Coronary artery (tissue), 2 donors: ENCODE results near the gene SLC12A6.
A peak's percentile ranks its signal among the peaks of the same experiment; 100 is the strongest.

ENCODE experiments used
- DNase-seq: peaks from one replicate; pipeline ENCODE4 v3.0.0-alpha.2; 2017; ENCODE audit warnings: low spot score
- H3K27ac ChIP-seq, 2 donors: fragments of 200-600 bp; sonication (generic); one replicate each; pipeline ENCODE4 v1.5.1; 2016 to 2019
- H3K4me3 ChIP-seq: fragments of 200-600 bp; sonication (generic); 2 replicates; pipeline ENCODE4 v1.5.1; 2016; ENCODE audit warnings: mild to moderate bottlenecking, moderate library complexity
- TF ChIP-seq, protein P1 (sequence below): fragments of 200-600 bp; sonication (generic); IDR thresholded peaks from one replicate; pipeline ENCODE4 v1.5.1; 2019; ENCODE audit warnings: antibody characterized with exemption

The SLC12A6 gene

DNA sequence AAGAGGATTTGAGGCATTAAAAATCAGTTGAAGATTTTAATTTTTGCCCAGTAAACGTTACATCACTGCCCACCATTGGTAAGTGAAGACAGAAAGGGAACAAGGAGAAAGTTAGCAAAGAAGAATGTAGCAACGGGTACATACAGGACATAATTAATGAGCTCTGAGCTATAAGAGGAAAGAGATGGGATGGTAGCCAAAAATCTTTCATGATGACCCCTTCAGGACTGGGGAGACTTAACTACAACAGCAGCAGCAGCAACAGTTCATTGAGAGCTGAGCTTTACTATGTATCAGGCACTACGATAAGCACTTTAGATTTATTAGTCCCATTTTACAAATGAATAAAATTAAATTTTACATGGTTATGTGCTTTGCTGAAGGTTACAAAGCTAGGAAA, 94.4 kb downstream of the SLC12A6 start:
- no peak for DNase-seq
- no peak overlapping the region for H3K27ac ChIP-seq
- H3K4me3 ChIP-seq, result no peak overlapping the region
- TF ChIP-seq, protein P1, sequence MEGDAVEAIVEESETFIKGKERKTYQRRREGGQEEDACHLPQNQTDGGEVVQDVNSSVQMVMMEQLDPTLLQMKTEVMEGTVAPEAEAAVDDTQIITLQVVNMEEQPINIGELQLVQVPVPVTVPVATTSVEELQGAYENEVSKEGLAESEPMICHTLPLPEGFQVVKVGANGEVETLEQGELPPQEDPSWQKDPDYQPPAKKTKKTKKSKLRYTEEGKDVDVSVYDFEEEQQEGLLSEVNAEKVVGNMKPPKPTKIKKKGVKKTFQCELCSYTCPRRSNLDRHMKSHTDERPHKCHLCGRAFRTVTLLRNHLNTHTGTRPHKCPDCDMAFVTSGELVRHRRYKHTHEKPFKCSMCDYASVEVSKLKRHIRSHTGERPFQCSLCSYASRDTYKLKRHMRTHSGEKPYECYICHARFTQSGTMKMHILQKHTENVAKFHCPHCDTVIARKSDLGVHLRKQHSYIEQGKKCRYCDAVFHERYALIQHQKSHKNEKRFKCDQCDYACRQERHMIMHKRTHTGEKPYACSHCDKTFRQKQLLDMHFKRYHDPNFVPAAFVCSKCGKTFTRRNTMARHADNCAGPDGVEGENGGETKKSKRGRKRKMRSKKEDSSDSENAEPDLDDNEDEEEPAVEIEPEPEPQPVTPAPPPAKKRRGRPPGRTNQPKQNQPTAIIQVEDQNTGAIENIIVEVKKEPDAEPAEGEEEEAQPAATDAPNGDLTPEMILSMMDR, result no peak

- DNase-seq, result no peak
- Histone ChIP-seq H3K27ac (no peak overlapping the region), H3K4me3 (no peak overlapping the region)
- TF ChIP-seq, protein P1, result no peak
Observed at GRCh38 chr15:34242331-34242710, 95.3 kb downstream of the SLC12A6 start.

- H3K4me3 ChIP-seq, result no peak overlapping the region
- no peak for DNase-seq
- TF ChIP-seq, protein P1, result peak; percentile 45
- no peak overlapping the region for H3K27ac ChIP-seq
Observed at GRCh38 chr15:34241376-34242330, 95.9 kb downstream of the SLC12A6 start.

GRCh38 chr15:34240537-34240936, 97.0 kb downstream of the SLC12A6 start:
- no peak for DNase-seq
- no peak overlapping the region for H3K27ac ChIP-seq
- H3K4me3 ChIP-seq, result no peak overlapping the region
- TF ChIP-seq, protein P1, result no peak

GRCh38 chr15:34239151-34239808, 98.3 kb downstream of the SLC12A6 start:
- TF ChIP-seq, protein P1, result no peak
- DNase-seq, result no peak
- Histone ChIP-seq H3K4me3 (no peak overlapping the region), H3K27ac (no peak overlapping the region)

- H3K27ac ChIP-seq, result no peak overlapping the region
- no peak overlapping the region for H3K4me3 ChIP-seq
- TF ChIP-seq, protein P1, result no peak
- no peak for DNase-seq
Observed at GRCh38 chr15:34233614-34234013, 104.0 kb downstream of the SLC12A6 start.
